T47D (cell line): ENCODE results near the gene B4GALT7.
A peak's percentile ranks its signal among the peaks of the same experiment; 100 is the strongest.

ENCODE experiments used
- DNase-seq, 2 experiments: peaks; one replicate each; pipeline versions ENCODE4 v3.0.0 to v3.0.0-alpha.2; 2011 to 2012; ENCODE audit warnings: low read depth in 1 of 2, low spot score in 1 of 2
- JUND ChIP-seq: IDR thresholded peaks from 2 replicates; pipeline ENCODE4 v1.6.1; 2012; ENCODE audit warnings: low read depth
- in situ Hi-C: cut with HindIII; loops from 2 replicates; pipeline ENCODE4 v1.10.0; 2016; ENCODE audit warnings: low sequenced_read_pairs, low pct_unique_long_range_greater_than_20kb

Gene B4GALT7

DNA sequence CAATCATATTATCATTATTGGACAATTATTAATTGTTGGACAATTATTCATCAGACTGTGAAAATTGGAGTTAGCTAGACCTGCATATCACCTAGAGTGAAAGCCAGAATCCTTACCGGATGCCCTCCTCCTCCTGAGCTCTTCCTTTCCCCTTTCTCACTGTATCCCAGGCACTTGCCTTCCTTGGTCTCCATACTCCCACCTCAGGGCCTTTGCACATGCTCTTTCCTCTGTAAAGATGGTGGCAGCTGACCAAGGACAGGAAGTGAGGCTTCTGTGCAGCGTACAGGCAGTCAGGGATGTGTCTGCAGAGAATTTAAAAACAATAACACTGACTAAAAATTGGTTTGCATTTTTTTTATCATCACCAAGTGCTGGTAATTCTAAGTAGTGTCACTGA, 30.0 kb upstream of the B4GALT7 start:
- TF ChIP-seq JUND: no peak
- DNase-seq: no peak
- in situ Hi-C loops: no loop called here

DNA sequence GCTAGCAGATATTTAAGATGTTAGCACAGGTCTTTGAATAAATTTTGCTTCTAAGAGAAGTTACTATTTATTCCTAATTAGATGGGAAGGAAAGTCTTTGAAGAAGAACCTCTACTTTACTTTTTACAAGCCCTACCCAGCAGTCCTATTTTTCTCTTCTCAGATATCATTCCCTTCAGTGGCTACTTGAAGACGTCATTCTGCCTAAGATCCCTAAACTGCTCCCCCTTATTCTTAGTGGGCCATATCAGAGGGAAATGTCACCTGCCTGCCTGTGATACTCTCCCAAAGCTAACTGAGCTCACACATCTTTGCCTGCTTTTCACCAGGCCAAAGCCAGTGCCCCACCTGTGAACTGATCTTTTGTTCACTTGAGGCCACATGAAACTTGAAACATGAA, 24.4 kb upstream of the B4GALT7 start:
- no peak for TF ChIP-seq JUND
- no peak for DNase-seq
- in situ Hi-C loops: no loop called here

DNA sequence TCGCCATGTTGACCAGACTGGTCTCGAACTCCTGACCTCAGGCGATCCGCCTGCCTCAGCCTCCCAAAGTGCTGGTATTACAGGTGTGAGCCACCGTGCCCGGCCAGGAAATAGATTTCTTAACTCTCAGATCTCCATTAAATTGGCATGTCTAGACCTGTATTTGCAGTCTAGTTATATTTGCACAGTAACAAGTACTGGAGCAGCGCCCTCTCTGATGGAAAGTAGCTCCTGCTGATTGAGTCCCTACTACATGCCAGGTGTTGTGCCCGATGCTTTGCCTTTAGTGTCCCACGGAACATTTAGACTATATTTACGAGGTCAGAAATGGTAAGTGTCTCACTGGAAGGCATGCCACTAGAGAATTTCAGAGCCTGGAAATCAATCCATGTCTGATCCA, 23.8 kb upstream of the B4GALT7 start:
- in situ Hi-C loops: no loop called here
- peak in 1 of 2 experiments; percentile 53 for DNase-seq
- TF ChIP-seq JUND: no peak

- no peak for TF ChIP-seq JUND
- DNase-seq: peak in 1 of 2 experiments; percentile 44
- in situ Hi-C loops: no loop called here
Observed at GRCh38 chr5:177578316-177578715, 21.6 kb upstream of the B4GALT7 start.

- no peak for DNase-seq
- in situ Hi-C loops: no loop called here
Observed at GRCh38 chr5:177588413-177588909, 11.5 kb upstream of the B4GALT7 start.

GRCh38 chr5:177590406-177590805, 9.5 kb upstream of the B4GALT7 start:
- DNase-seq: no peak
- TF ChIP-seq JUND: no peak
- in situ Hi-C loops: no loop called here

More at GRCh38 chr5:177588413-177588909, 11.5 kb upstream of the B4GALT7 start:
- TF ChIP-seq JUND: no peak

DNA sequence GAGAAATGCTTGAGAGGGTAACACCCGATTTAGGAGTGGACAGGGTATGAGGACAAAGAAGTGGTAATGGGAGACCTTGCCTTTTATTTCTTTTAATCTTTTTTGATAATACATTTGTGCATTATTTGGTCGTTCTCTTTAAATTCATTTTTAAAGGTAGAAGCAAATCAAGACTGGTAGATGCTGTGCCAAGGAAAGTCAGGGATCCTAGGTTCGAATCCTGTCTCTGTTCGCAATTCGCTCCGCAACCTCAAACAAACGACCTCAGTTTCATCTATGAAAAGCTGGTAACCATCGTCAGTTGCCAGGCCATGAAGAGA, 8.3 kb upstream of the B4GALT7 start:
- no peak for DNase-seq
- no peak for TF ChIP-seq JUND
- in situ Hi-C loops: no loop called here

DNA sequence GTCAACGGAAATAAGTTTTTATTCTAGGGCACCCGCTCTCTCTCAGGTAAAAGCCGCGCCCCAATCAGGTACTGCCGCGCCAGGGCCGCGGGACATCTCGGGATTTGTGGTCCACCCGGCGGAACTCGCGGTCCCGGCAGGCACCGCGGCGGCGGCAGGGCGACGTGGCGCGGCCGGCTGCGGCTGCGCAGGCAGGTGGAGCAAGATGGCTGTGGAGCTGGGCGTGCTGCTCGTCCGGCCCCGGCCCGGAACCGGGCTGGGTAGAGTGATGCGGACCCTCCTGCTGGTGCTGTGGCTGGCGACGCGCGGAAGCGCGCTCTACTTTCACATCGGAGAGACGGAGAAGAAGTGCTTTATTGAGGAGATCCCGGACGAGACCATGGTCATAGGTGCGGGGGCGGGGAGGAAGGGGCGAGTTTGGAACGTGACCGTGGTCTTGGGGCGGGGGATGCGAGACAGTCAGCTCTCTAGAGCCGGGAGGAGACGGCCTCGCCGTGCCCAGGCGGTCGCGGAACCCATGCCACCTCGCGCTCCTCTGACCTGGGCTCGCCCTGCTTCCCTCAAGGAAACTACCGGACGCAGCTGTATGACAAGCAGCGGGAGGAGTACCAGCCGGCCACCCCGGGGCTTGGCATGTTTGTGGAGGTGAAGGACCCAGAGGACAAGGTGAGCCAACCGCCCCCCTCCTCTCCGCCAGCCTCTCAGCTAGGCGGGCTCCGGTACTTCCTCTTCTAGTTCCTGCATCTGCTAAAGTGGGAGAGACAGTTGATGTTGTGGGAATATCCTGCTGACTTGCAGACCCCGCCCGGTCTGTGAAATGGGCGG, 7.7 kb upstream of the B4GALT7 start, which contains the start of gene TMED9:
TSS of gene TMED9 (plus strand) at position 194 of the 825 bp plus-strand sequence. CDS start at position 206, 12 bp downstream.
- DNase-seq: peak; percentile 83 to 91

GRCh38 chr5:177592905-177593304, 7.0 kb upstream of the B4GALT7 start:
- in situ Hi-C loops: no loop called here
- DNase-seq: no peak
- no peak for TF ChIP-seq JUND

More for the DNA sequence above, 7.7 kb upstream of the B4GALT7 start, which contains the start of gene TMED9:
- in situ Hi-C loops: no loop called here
- no peak for TF ChIP-seq JUND

DNA sequence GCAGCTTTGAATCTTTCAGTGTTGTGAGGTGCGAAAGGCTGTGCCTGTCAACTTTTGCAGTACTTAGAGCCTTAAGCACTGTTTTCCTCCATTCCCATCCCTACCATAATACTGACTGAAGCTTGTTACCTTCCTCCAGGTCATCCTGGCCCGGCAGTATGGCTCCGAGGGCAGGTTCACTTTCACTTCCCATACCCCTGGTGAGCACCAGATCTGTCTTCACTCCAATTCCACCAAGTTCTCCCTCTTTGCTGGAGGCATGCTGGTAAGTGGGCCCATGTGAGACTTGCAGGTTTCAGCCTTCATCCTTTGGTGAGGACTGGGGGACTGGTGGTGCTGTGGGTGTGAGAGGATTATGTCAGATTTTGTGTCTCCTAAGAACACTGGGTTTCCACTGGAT, 6.4 kb upstream of the B4GALT7 start:
- no peak for DNase-seq
- no peak for TF ChIP-seq JUND
- in situ Hi-C loops: no loop called here

DNA sequence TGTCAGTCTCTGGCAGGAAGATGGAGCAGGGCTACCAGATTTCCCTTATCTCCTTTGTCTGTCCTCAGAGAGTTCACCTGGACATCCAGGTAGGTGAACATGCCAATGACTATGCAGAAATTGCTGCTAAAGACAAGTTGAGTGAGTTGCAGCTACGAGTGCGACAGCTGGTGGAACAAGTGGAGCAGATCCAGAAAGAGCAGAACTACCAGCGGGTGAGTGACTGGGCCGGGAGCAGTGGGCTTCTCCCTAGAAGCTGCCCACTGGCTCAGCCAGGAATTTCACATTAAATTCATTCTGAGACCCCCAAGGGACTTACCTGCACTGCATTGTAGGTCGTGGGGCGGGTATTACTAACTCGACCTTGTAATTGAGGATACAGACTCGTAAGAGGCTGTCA, 5.9 kb upstream of the B4GALT7 start:
- TF ChIP-seq JUND: no peak
- no peak for DNase-seq
- in situ Hi-C loops: no loop called here

DNA sequence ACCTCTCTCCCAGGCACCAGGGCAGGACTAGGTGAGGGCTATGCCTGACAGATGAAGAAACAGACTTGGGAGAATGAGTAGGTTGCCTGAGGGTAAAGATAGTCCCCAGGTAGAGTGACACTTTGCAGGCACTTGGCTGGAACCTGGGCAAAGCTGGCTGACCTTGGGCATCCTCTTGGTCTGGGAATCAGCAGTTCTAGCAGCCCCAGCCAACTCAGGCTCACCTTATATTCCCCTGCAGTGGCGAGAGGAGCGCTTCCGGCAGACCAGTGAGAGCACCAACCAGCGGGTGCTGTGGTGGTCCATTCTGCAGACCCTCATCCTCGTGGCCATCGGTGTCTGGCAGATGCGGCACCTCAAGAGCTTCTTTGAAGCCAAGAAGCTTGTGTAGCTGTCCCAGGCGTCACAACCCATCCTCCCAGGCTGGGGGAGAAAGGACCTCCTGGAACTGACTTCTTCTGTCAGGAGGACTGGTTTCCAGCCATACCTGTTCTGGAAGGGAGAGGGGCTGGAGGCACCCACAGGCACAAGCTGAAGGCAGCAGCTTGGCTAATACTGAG, 4.8 kb upstream of the B4GALT7 start:
- in situ Hi-C loops: no loop called here
- no peak for DNase-seq
- TF ChIP-seq JUND: no peak

GRCh38 chr5:177595991-177596774, 3.7 kb upstream of the B4GALT7 start:
- in situ Hi-C loops: no loop called here
- TF ChIP-seq JUND: no peak
- DNase-seq: no peak
